ENCODE data around the gene LRRC15.
A peak's percentile ranks its signal among the peaks of the same experiment; 100 is the strongest.

Gene LRRC15

GRCh38 chr3:194313560-194314387 is 55.8 kb downstream of the LRRC15 start:
- no peak for DNase-seq

- peak; percentile 29 for DNase-seq
Measured at GRCh38 chr3:194312743-194313281, 56.7 kb downstream of the LRRC15 start.

GRCh38 chr3:194312186-194312742 is 57.3 kb downstream of the LRRC15 start:
- no peak for DNase-seq

GRCh38 chr3:194311000-194311399 is 58.5 kb downstream of the LRRC15 start:
- no peak for DNase-seq

GRCh38 chr3:194310060-194310835 is 59.3 kb downstream of the LRRC15 start:
- DNase-seq, result no peak

- peak; percentile 93 for DNase-seq
Measured at GRCh38 chr3:194308601-194309449, 60.7 kb downstream of the LRRC15 start.

GRCh38 chr3:194307849-194308248 is 61.7 kb downstream of the LRRC15 start:
- DNase-seq, result no peak

GRCh38 chr3:194306771-194307640 is 62.5 kb downstream of the LRRC15 start:
- no peak for DNase-seq

GRCh38 chr3:194306109-194306686 is 63.3 kb downstream of the LRRC15 start:
- DNase-seq, result no peak

- DNase-seq, result no peak
Measured at GRCh38 chr3:194305356-194306108, 64.0 kb downstream of the LRRC15 start.

Data from NCI-H1105 treated with DMSO at 0.1 percent for 48 hours (cell line).